HCT116 (cell line): ENCODE results near the gene ALOXE3. TPM values are rescaled to one million over a fixed set of nuclear protein-coding genes. Genes with fewer than 3 reads are reported as not detected.

Source experiments
- ATAC-seq: fragments of 200-7000 bp; cut with Tn5 transposase; 2 replicates; pipeline ENCODE4 v1.9.1; 2020; ENCODE audit warnings: mild to moderate bottlenecking, moderate library complexity
- BruUV-seq: library from RNA; stranded (reverse); fragments of 400-500 nt; replicated peaks from 2 replicates; lab custom pipeline; 2021; lab: Mats Ljungman, UMichigan
- CTCF ChIA-PET: fragments of 300-600 bp; sonication (Branson Sonifier 250); formaldehyde crosslinking; loops from one replicate; lab custom pipeline; 2021; ENCODE audit warnings: antibody characterized with exemption; lab: Charles Lee
- POLR2A ChIA-PET: fragments of 300-600, 350-600 bp; sonication (Branson Sonifier 250); formaldehyde crosslinking; loops from one replicate; lab custom pipeline; 2021; ENCODE audit warnings: antibody characterized with exemption; lab: Charles Lee
- RAD21 ChIA-PET, 2 experiments: fragments of 300-600 bp; sonication (Branson Sonifier 250); formaldehyde crosslinking; loops; one replicate each; lab custom pipeline; 2023; ENCODE audit warnings: low total read pairs in 2 of 2; ENCODE audit not compliant: uncharacterized antibody in 2 of 2, unreplicated experiment in 2 of 2, low non-redundant PET in 1 of 2; lab: Charles Lee
- DNase-seq: peaks from one replicate; pipeline ENCODE4 v3.0.0-alpha.2; 2010; ENCODE audit warnings: low read depth, low spot score
- H2AFZ ChIP-seq: fragments of 200-600 bp; shearing (Covaris generic), sonication (generic); 2 replicates; pipeline ENCODE4 v1.6.1; 2017; ENCODE audit warnings: low read depth, mixed run types, mixed read lengths, antibody characterized with exemption, low read length; ENCODE audit not compliant: poor library complexity, severe bottlenecking
- H3K27ac ChIP-seq: 2 replicates; pipeline ENCODE4 v1.5.1; 2012; ENCODE audit warnings: low read depth, low read length
- H3K27me3 ChIP-seq: fragments of 200-600 bp; sonication (generic); 2 replicates; pipeline ENCODE4 v1.6.1; 2016; ENCODE audit warnings: mixed run types, low read length, mixed read lengths; ENCODE audit not compliant: insufficient read depth
- H3K36me3 ChIP-seq, 2 experiments: fragments of 200-500 bp in 1 of 2; fragments of 200-600 bp in 1 of 2; sonication (Bioruptor generic) in 1 of 2; sonication (generic) in 1 of 2; 2 replicates each; pipeline versions ENCODE4 v1.5.1 to v1.6.1; 2014 to 2016; ENCODE audit warnings: low read length in 2 of 2, inconsistent platforms in 1 of 2, mixed read lengths in 1 of 2, mixed run types in 1 of 2; ENCODE audit not compliant: insufficient read depth in 2 of 2, control insufficient read depth in 1 of 2
- H3K4me1 ChIP-seq, 2 experiments: fragments of 200-600 bp in 1 of 2; sonication (generic) in 1 of 2; 2 replicates each; pipeline versions ENCODE4 v1.5.1 to v1.6.1; 2012 to 2017; ENCODE audit warnings: low read length in 2 of 2, inconsistent platforms in 1 of 2, mild to moderate bottlenecking in 1 of 2, mixed read lengths in 1 of 2, mixed run types in 1 of 2, moderate library complexity in 1 of 2; ENCODE audit not compliant: insufficient read depth in 2 of 2, control insufficient read depth in 1 of 2
- H3K4me2 ChIP-seq: fragments of 200-600 bp; sonication (generic); 2 replicates; pipeline ENCODE4 v1.6.1; 2017; ENCODE audit warnings: mixed run types, low read length, mixed read lengths
- H3K4me3 ChIP-seq, 2 experiments: fragments of 200-600 bp in 1 of 2; sonication (generic) in 1 of 2; replicated peaks in 1 of 2; 2 replicates each; pipeline ENCODE4 v1.5.1; 2011 to 2016; ENCODE audit warnings: low read length in 2 of 2, control low read depth in 1 of 2, low read depth in 1 of 2, mild to moderate bottlenecking in 1 of 2, mixed read lengths in 1 of 2, mixed run types in 1 of 2
- H3K79me2 ChIP-seq: fragments of 200-600 bp; sonication (generic); 2 replicates; pipeline ENCODE4 v1.6.1; 2017; ENCODE audit warnings: mild to moderate bottlenecking, mixed run types, low read length, moderate library complexity, mixed read lengths; ENCODE audit not compliant: insufficient read depth
- H3K9ac ChIP-seq: fragments of 200-600 bp; sonication (generic); 2 replicates; pipeline ENCODE4 v1.6.1; 2016; ENCODE audit warnings: low read length, mixed read lengths
- H3K9me2 ChIP-seq: fragments of 200-600 bp; sonication (generic), shearing (Covaris generic); 2 replicates; pipeline ENCODE4 v1.6.1; 2017; ENCODE audit warnings: mixed run types, mild to moderate bottlenecking, moderate library complexity; ENCODE audit not compliant: insufficient read depth
- H3K9me3 ChIP-seq, 2 experiments: fragments of 200-500 bp in 1 of 2; fragments of 200-600 bp in 1 of 2; sonication (Bioruptor generic) in 1 of 2; sonication (generic) in 1 of 2; 2 replicates each; pipeline ENCODE4 v1.6.1; 2014 to 2017; ENCODE audit warnings: low read length in 2 of 2, mixed read lengths in 2 of 2, inconsistent platforms in 1 of 2, low read depth in 1 of 2, mild to moderate bottlenecking in 1 of 2, mixed run types in 1 of 2, moderate library complexity in 1 of 2; ENCODE audit not compliant: control insufficient read depth in 1 of 2, insufficient read depth in 1 of 2
- H4K20me1 ChIP-seq: fragments of 200-600 bp; sonication (generic), shearing (Covaris generic); 2 replicates; pipeline ENCODE4 v1.6.1; 2017; ENCODE audit warnings: mixed run types, mild to moderate bottlenecking, moderate library complexity; ENCODE audit not compliant: insufficient read depth
- CBX3 ChIP-seq: IDR thresholded peaks from 2 replicates; pipeline ENCODE4 v1.6.1; 2012; ENCODE audit warnings: low read depth
- CTCF ChIP-seq, 3 experiments: fragments of 200-600 bp in 1 of 3; sonication (generic) in 1 of 3; IDR thresholded peaks in 2 of 3; conservative IDR thresholded peaks in 1 of 3; 2 replicates each; pipeline ENCODE4 v1.5.1; 2012 to 2017; ENCODE audit warnings: low read depth in 2 of 3, low read length in 2 of 3, antibody characterized with exemption in 1 of 3, borderline replicate concordance in 1 of 3, control low read depth in 1 of 3, mild to moderate bottlenecking in 1 of 3, mixed read lengths in 1 of 3, mixed run types in 1 of 3, moderate library complexity in 1 of 3; ENCODE audit not compliant: insufficient read depth in 1 of 3
- EGR1 ChIP-seq: IDR thresholded peaks from 2 replicates; pipeline ENCODE4 v1.6.1; 2012; ENCODE audit warnings: low read depth
- FOSL1 ChIP-seq: IDR thresholded peaks from 2 replicates; pipeline ENCODE4 v1.6.1; 2012; ENCODE audit warnings: low read depth
- MAX ChIP-seq: IDR thresholded peaks from 2 replicates; pipeline ENCODE4 v1.6.1; 2012
- RAD21 ChIP-seq: IDR thresholded peaks from 2 replicates; pipeline ENCODE4 v1.6.1; 2012; ENCODE audit warnings: low read depth, mild to moderate bottlenecking
- SIN3A ChIP-seq: IDR thresholded peaks from 2 replicates; pipeline ENCODE4 v1.6.1; 2012; ENCODE audit warnings: low read depth
- YY1 ChIP-seq: IDR thresholded peaks from 2 replicates; pipeline ENCODE4 v1.6.1; 2011; ENCODE audit warnings: low read length, low read depth, moderate library complexity, mild to moderate bottlenecking; ENCODE audit not compliant: insufficient replicate concordance; ENCODE audit errors: extremely low read depth
- ZFX ChIP-seq: fragments of 450-650 bp; IDR thresholded peaks from 2 replicates; pipeline ENCODE4 v1.6.1; 2017
- intact Hi-C: fragments of 100-400 bp; cut with micrococcal nuclease; formaldehyde crosslinking; loops from 2 replicates; pipeline ENCODE4 v1.10.0; 2022
- total RNA-seq: library from RNA; stranded (reverse); gene quantifications from one replicate; pipeline ENCODE4 v1.2.1, GENCODE V29; 2021; ENCODE audit not compliant: unreplicated experiment

ALOXE3 gene
- total RNA-seq, 1 experiment from 2014 or later = 3.5 TPM

- RAD21 ChIA-PET = interaction anchor here in 1 of 2 experiments (0.6 kb wide), 1 partner anchor 110 kb away, joined by 3 read pairs; the partner anchor contains the start of gene CTC1
- Histone ChIP-seq H3K4me2 (peak overlapping the region; percentile 77), H4K20me1 (0 out of 2 replicates have a peak, but pooled peaks cover 6% of the 10 kb centered on the region), H3K4me1 (peaks cover 32 to 71% of the 10 kb centered on the region in 2 experiments), H3K9me3 (no peaks in the 10 kb centered on the region), H2AFZ (peak overlapping the region; percentile 70), H3K27me3 (no peaks in the 10 kb centered on the region), H3K4me3 (peak overlapping the region in 1 of 2 experiments; percentile 33; a peak in 1 of 4 replicates), H3K36me3 (peaks cover 3 to 21% of the 10 kb centered on the region in 2 experiments), H3K27ac (peak overlapping the region; percentile 16), H3K9ac (peak overlapping the region; percentile 44; the same call in 1 of the 2 replicates), H3K79me2 (no peaks in the 10 kb centered on the region), H3K9me2 (no peaks in the 10 kb centered on the region)
- CTCF ChIA-PET = interaction anchor here (1.4 to 2.8 kb wide), 3 partner anchors 11 to 64 kb away, joined by 4 to 13 read pairs (median 7); no protein-coding TSS in a partner anchor
- DNase-seq (no peak), ATAC-seq (no peak)
- TF ChIP-seq MAX = no peak
- TF ChIP-seq RAD21 = no peak
- TF ChIP-seq CBX3 = no peak
- no peak for TF ChIP-seq EGR1
- no peak for TF ChIP-seq YY1
- no peak for TF ChIP-seq FOSL1
- no peak for TF ChIP-seq ZFX
- 0 out of 2 replicates have a peak, but pooled peaks have one; percentile 14 for TF ChIP-seq SIN3A
- intact Hi-C loops = loop anchor here (2.0 to 5.0 kb wide), 3 partner anchors 17 to 84 kb away; no protein-coding TSS in a partner anchor
- BruUV-seq = no TSS peak
- POLR2A ChIA-PET = interaction anchor here (2.2 to 3.7 kb wide), 2 partner anchors 14 to 36 kb away, joined by 6 to 25 read pairs; partner anchors contain the start of gene PER1
Observed at GRCh38 chr17:8137645-8138373, 19.5 kb upstream of the ALOXE3 start.

GRCh38 chr17:8133941-8134340 lies 15.6 kb upstream of the ALOXE3 start:
- Histone ChIP-seq H3K9ac (0 out of 2 replicates have a peak overlapping the region, but pooled peaks have one; percentile 0), H3K27me3 (no peaks in the 10 kb centered on the region)
- CTCF ChIA-PET = interaction anchor here (0.7 to 2.9 kb wide), 8 partner anchors 12 to 90 kb away, joined by 3 to 10 read pairs (median 4); no protein-coding TSS in a partner anchor
- ATAC-seq = 0 out of 2 replicates have a peak, but pooled peaks have one; percentile 2
- intact Hi-C loops = no loop called here
- no peak for TF ChIP-seq CBX3
- no peak for TF ChIP-seq CTCF (IDR thresholded peaks at IDR 0.05 in 2 of 3, conservative IDR thresholded peaks at IDR 0.05 in 1 of 3; ENCODE audit: borderline replicate concordance in 1 of 3, insufficient read depth in 1 of 3, low read depth in 2 of 3, low read length in 2 of 3)
- TF ChIP-seq SIN3A = no peak
- TF ChIP-seq, all 23 proteins: peak for 0
- Histone ChIP-seq H3K9me3 (no peaks in the 10 kb centered on the region), H3K27ac (peak overlapping the region; percentile 39), H3K36me3 (no peaks in the 10 kb centered on the region), H2AFZ (peak overlapping the region; percentile 98), H3K4me1 (peaks cover 25 to 61% of the 10 kb centered on the region in 2 experiments), H3K9me2 (no peaks in the 10 kb centered on the region), H3K79me2 (no peaks in the 10 kb centered on the region), H3K4me3 (no peak overlapping the region), H4K20me1 (no peaks in the 10 kb centered on the region), H3K4me2 (peak overlapping the region; percentile 55)
- no peak for DNase-seq
- ChIA-PET RAD21 (no interaction called here), POLR2A (interaction anchor here (0.7 to 2.6 kb wide), 5 partner anchors 12 to 39 kb away, joined by 3 to 18 read pairs (median 4); partner anchors contain the start of gene PER1)
- BruUV-seq = no TSS peak
